K562 (cell line): ENCODE measurements around the gene FYB1. TPM values are rescaled to one million over a fixed set of nuclear protein-coding genes. Genes with fewer than 3 reads are reported as not detected.

ENCODE experiments used
- ATAC-seq: fragments of 200-7000 bp; cut with Tn5 transposase; 3 replicates; pipeline ENCODE4 v1.9.1; 2020; ENCODE audit warnings: moderate library complexity
- BruUV-seq: library from RNA; stranded (reverse); fragments of 400-500 nt; replicated peaks from 2 replicates; lab custom pipeline; 2021; lab: Mats Ljungman, UMichigan
- CTCF ChIA-PET: fragments of 300-600 bp; formaldehyde crosslinking; extraction: SDS; loops from one replicate; lab custom pipeline; 2021; ENCODE audit warnings: low intra/inter-chr PET ratio; lab: Yijun Ruan, JAX
- POLR2A ChIA-PET: fragments of 300-600, 350-650 bp; sonication (Branson Sonifier 250); formaldehyde crosslinking; extraction: SDS; loops from one replicate; lab custom pipeline; 2021; ENCODE audit warnings: antibody characterized with exemption, inconsistent platforms; lab: Yijun Ruan, JAX
- DNase-seq, 4 experiments: peaks; one replicate each; pipeline versions ENCODE4 v3.0.0 to v3.0.0-alpha.2; 2011 to 2018; ENCODE audit warnings: low spot score in 3 of 4, mixed read lengths in 3 of 4; ENCODE audit errors: extremely low read depth in 1 of 4
- FAIRE-seq: peaks from 2 replicates; lab custom pipeline; 2011; peaks lifted over from hg19 to GRCh38; lab: Jason Lieb, UNC
- H2AFZ ChIP-seq: 2 replicates; pipeline ENCODE4 v1.6.0; 2011; ENCODE audit warnings: low read depth, low read length, control low read depth, inconsistent platforms
- H3K27ac ChIP-seq: fragments of 200-600 bp; 3 replicates; pipeline ENCODE4 v1.8.0; 2011; ENCODE audit warnings: low read depth, mild to moderate bottlenecking, control low read depth, inconsistent platforms, low read length, moderate library complexity, mixed read lengths; ENCODE audit errors: extremely low read depth
- H3K27me3 ChIP-seq, 2 experiments: fragments of 300-600 bp in 1 of 2; 2 replicates in 1 of 2; 3 replicates in 1 of 2; pipeline versions ENCODE4 v1.6.0 to v1.8.0; 2011; ENCODE audit warnings: inconsistent platforms in 2 of 2, low read length in 2 of 2, mild to moderate bottlenecking in 1 of 2, mixed read lengths in 1 of 2, moderate library complexity in 1 of 2; ENCODE audit not compliant: control insufficient read depth in 2 of 2, insufficient read depth in 2 of 2
- H3K36me3 ChIP-seq: fragments of 300-600 bp; 3 replicates; pipeline ENCODE4 v1.8.0; 2011; ENCODE audit warnings: mild to moderate bottlenecking, low read length, inconsistent platforms; ENCODE audit not compliant: control insufficient read depth, insufficient read depth
- H3K4me1 ChIP-seq, 2 experiments: fragments of 200-600 bp in 1 of 2; replicated peaks in 1 of 2; 2 replicates in 1 of 2; 3 replicates in 1 of 2; pipeline versions ENCODE4 v1.5.1 to v1.8.0; 2011; ENCODE audit warnings: inconsistent platforms in 2 of 2, low read length in 2 of 2, mild to moderate bottlenecking in 1 of 2, mixed read lengths in 1 of 2, moderate library complexity in 1 of 2; ENCODE audit not compliant: control insufficient read depth in 2 of 2, insufficient read depth in 2 of 2
- H3K4me2 ChIP-seq: 2 replicates; pipeline ENCODE4 v1.6.1; 2011; ENCODE audit warnings: low read length, control low read depth, inconsistent platforms, mixed read lengths; ENCODE audit not compliant: insufficient read depth
- H3K4me3 ChIP-seq: fragments of 200-600 bp; sonication (generic), shearing (Covaris generic); 2 replicates; pipeline ENCODE4 v1.5.1; 2016; ENCODE audit warnings: control low read depth, inconsistent platforms
- H3K79me2 ChIP-seq: fragments of 200-600 bp; 3 replicates; pipeline ENCODE4 v1.8.0; 2011; ENCODE audit warnings: low read length, inconsistent platforms; ENCODE audit not compliant: control insufficient read depth, insufficient read depth
- H3K9ac ChIP-seq, 2 experiments: 2 replicates each; pipeline versions ENCODE4 v1.6.0 to v1.6.1; 2011; ENCODE audit warnings: low read depth in 2 of 2, low read length in 2 of 2, control low read depth in 1 of 2, inconsistent platforms in 1 of 2, mild to moderate bottlenecking in 1 of 2, mixed read lengths in 1 of 2; ENCODE audit not compliant: insufficient read depth in 1 of 2
- H3K9me1 ChIP-seq: one replicate; pipeline ENCODE4 v1.6.0; 2011; ENCODE audit warnings: inconsistent platforms, mild to moderate bottlenecking, low read length, moderate library complexity; ENCODE audit not compliant: control insufficient read depth, insufficient read depth
- H3K9me3 ChIP-seq: replicated peaks from 2 replicates; pipeline ENCODE4 v1.5.1; 2011; ENCODE audit warnings: low read depth, low read length, inconsistent platforms; ENCODE audit not compliant: control insufficient read depth, insufficient read depth
- H4K20me1 ChIP-seq: replicated peaks from 2 replicates; pipeline ENCODE4 v1.6.1; 2011; ENCODE audit warnings: low read length, inconsistent platforms, mixed read lengths; ENCODE audit not compliant: control insufficient read depth, insufficient read depth
- CEBPZ ChIP-seq: fragments of 150-350 bp; IDR thresholded peaks from 2 replicates; pipeline ENCODE4 v1.6.1; 2014; ENCODE audit warnings: low read depth, mild to moderate bottlenecking, low read length, borderline replicate concordance
- DNMT1 ChIP-seq: fragments of 450-650 bp; IDR thresholded peaks from 2 replicates; pipeline ENCODE4 v1.6.1; 2016; ENCODE audit warnings: antibody characterized with exemption, mild to moderate bottlenecking
- E2F6 ChIP-seq, 2 experiments: IDR thresholded peaks; 2 replicates each; pipeline ENCODE4 v1.6.1; 2011; ENCODE audit warnings: borderline replicate concordance in 1 of 2, control low read depth in 1 of 2, low read depth in 1 of 2, low read length in 1 of 2, mild to moderate bottlenecking in 1 of 2, mixed read lengths in 1 of 2, moderate library complexity in 1 of 2; ENCODE audit not compliant: insufficient read depth in 1 of 2, insufficient read length in 1 of 2, poor library complexity in 1 of 2, severe bottlenecking in 1 of 2; ENCODE audit errors: extremely low read depth in 1 of 2
- HBP1 ChIP-seq: fragments of 450-650 bp; formaldehyde crosslinking; IDR thresholded peaks from 2 replicates; pipeline ENCODE4 v1.4.0; 2022; ENCODE audit warnings: missing genetic modification characterization
- MLX ChIP-seq, 2 experiments: fragments of 450-650 bp in 1 of 2; sonication (generic) in 1 of 2; formaldehyde crosslinking; conservative IDR thresholded peaks; 2 replicates each; pipeline versions ENCODE4 v1.4.0 to v1.8.1; 2020 to 2022; ENCODE audit warnings: mild to moderate bottlenecking in 1 of 2, missing genetic modification reagents in 1 of 2
- MXI1 ChIP-seq: IDR thresholded peaks from 2 replicates; pipeline ENCODE4 v1.6.1; 2011; ENCODE audit warnings: low read depth, mild to moderate bottlenecking, improper control_type of control experiment, low read length
- NRF1 ChIP-seq, 2 experiments: fragments of 450-650 bp; IDR thresholded peaks in 1 of 2; conservative IDR thresholded peaks in 1 of 2; 2 replicates each; pipeline ENCODE4 v1.6.1; 2014; ENCODE audit warnings: mild to moderate bottlenecking in 2 of 2
- SIN3B ChIP-seq: fragments of 450-650 bp; IDR thresholded peaks from 2 replicates; pipeline ENCODE4 v1.6.1; 2017; ENCODE audit warnings: low read depth, mild to moderate bottlenecking, moderate library complexity
- ZNF436 ChIP-seq: fragments of 250-450, 450-650 bp; sonication (Bioruptor Pico); formaldehyde crosslinking; IDR thresholded peaks from 2 replicates; pipeline ENCODE4 v1.7.0; 2020; ENCODE audit warnings: mild to moderate bottlenecking
- WGBS: fragments of 100-300 bp; shearing (Covaris generic); methylation state at CpG from one replicate; pipeline ENCODE4 v1.1.6; 2016; ENCODE audit warnings: low coverage, mixed read lengths; ENCODE audit not compliant: insufficient coverage; ENCODE audit errors: missing lambda C conversion rate; 5-methylcytosine and 5-hydroxymethylcytosine counted together
- in situ Hi-C: fragments of 300-500 bp; cut with MboI; formaldehyde crosslinking; loops from 4 replicates; pipeline ENCODE4 v1.15.0; 2018; ENCODE audit warnings: inconsistent platforms, mixed read lengths
- intact Hi-C: fragments of 100-400 bp; cut with micrococcal nuclease; formaldehyde crosslinking; loops from 2 replicates; pipeline ENCODE4 v1.14.2; 2022
- polyA plus RNA-seq, 8 experiments: library from polyadenylated mRNA; depleted of rRNA in 4 of 8; stranded (reverse) in 5 of 8; unstranded in 3 of 8; fragments of >200 nt; fragmentation: Nextera tagmentation in 2 of 8; fragmentation: Illumina TruSeq in 1 of 8; extraction: Ambion mirVana in 2 of 8; extraction: Trizol in 1 of 8; gene quantifications; 2 replicates each; pipeline versions ENCODE4 v1.2.1 to v1.2.3, GENCODE V29; 2011 to 2014; ENCODE audit warnings: inconsistent platforms in 1 of 8, missing spikeins in 1 of 8
- total RNA-seq, 7 experiments: library from RNA; depleted of rRNA in 6 of 7; stranded (reverse); fragments of >200 nt in 6 of 7; fragmentation: Illumina TruSeq in 2 of 7; extraction: Trizol in 2 of 7; gene quantifications; 2 replicates each; pipeline versions ENCODE4 v1.2.1 to v1.2.3, GENCODE V29; 2011 to 2021; ENCODE audit warnings: low replicate concordance in 1 of 7

FYB1 gene
- total and polyA plus RNA-seq, 9 of the 15 experiments (the other 6 are each of a cell fraction or from before 2014, with no cell fraction given), result 4.7 to 31.5 (median 9.7) TPM

- TF ChIP-seq MXI1, result no peak
- no peak for TF ChIP-seq SIN3B
- TF ChIP-seq NRF1 (conservative IDR thresholded peaks at IDR 0.05 in 1 of 2, IDR thresholded peaks at IDR 0.05 in 1 of 2), result 0 out of 4 replicates have a peak, but pooled peaks of 1 of the 2 experiments have one; percentile 3
- no peak for TF ChIP-seq DNMT1
- no peak for TF ChIP-seq MLX (CRISPR knock-in tag; conservative IDR thresholded peaks at IDR 0.05)
These were observed 143.1 kb downstream of the FYB1 start (continued) for GRCh38 chr5:39076101-39076756.

- FAIRE-seq (no peak), DNase-seq (peak; percentile 95), ATAC-seq (peak; percentile 85)
- Histone ChIP-seq H3K27me3 (no peaks in the 10 kb centered on the region), H3K9me3 (no peaks in the 10 kb centered on the region), H3K27ac (peak within 1 kb of the TSS; percentile 96), H3K4me3 (peak within 1 kb of the TSS; percentile 90), H3K9me1 (no peaks in the 10 kb centered on the region), H3K9ac (peak within 1 kb of the TSS; percentile 91 to 99), H4K20me1 (peaks cover 4% of the 10 kb centered on the region), H3K36me3 (peaks cover 24% of the 10 kb centered on the region; the same call in 2 of the 3 replicates), H3K79me2 (peaks cover 68% of the 10 kb centered on the region), H2AFZ (peak within 1 kb of the TSS; percentile 90), H3K4me2 (peak within 1 kb of the TSS; percentile 97), H3K4me1 (peaks cover 4 to 14% of the 10 kb centered on the region in 2 experiments; a peak in 3 of 5 replicates)
- WGBS, result under 1% methylated on average over 55 of the region's 94 CpGs
- BruUV-seq, result no TSS peak
- in situ Hi-C loops, result no loop called here
- intact Hi-C loops, result loop anchor here (10.0 kb wide), 1 partner anchor 229 kb away; the partner anchor contains the start of gene OSMR
- POLR2A ChIA-PET, result interaction anchor here (0.6 to 1.0 kb wide), 3 partner anchors 25 to 143 kb away, joined by 3 read pairs; no protein-coding TSS in a partner anchor
- CTCF ChIA-PET, result no interaction called here
- TF ChIP-seq ZNF436 (no peak), CEBPZ (no peak), E2F6 (IDR thresholded peaks at IDR 0.05; ENCODE audit: borderline replicate concordance in 1 of 2, extremely low read depth in 1 of 2, insufficient read depth in 1 of 2, insufficient read length in 1 of 2, low read depth in 1 of 2, low read length in 1 of 2, poor library complexity in 1 of 2, severe bottlenecking in 1 of 2) (peak; percentile 55 to 73), HBP1 (CRISPR knock-in tag) (peak; percentile 55; the same call in 1 of the 2 replicates)
These were observed 145.1 kb downstream of the FYB1 start, which contains the start of gene RICTOR for GRCh38 chr5:39074017-39074814. RICTOR (minus strand) TSS chr5:39074399; CDS start chr5:39074377, 22 bp downstream.
